Lower lobe of right lung (tissue), 2 donors: ENCODE results near the gene SETD2. TPM values are rescaled to one million over a fixed set of nuclear protein-coding genes. Genes with fewer than 3 reads are reported as not detected.

ENCODE experiments used
- ATAC-seq, 2 donors: fragments of 200-7000 bp; cut with Tn5 transposase; one replicate each; pipeline ENCODE4 v1.9.1; 2020 to 2022; ENCODE audit warnings: mild to moderate bottlenecking in 2 of 2, moderate library complexity in 2 of 2
- DNase-seq: peaks from one replicate; pipeline ENCODE4 v3.0.0-alpha.2; 2020
- H3K27ac ChIP-seq: fragments of 200-600 bp; one replicate; pipeline ENCODE4 v1.8.0; 2022
- H3K27me3 ChIP-seq: fragments of 200-600 bp; one replicate; pipeline ENCODE4 v1.8.0; 2022; ENCODE audit warnings: low read depth
- H3K36me3 ChIP-seq: fragments of 200-600 bp; one replicate; pipeline ENCODE4 v1.8.0; 2022; ENCODE audit warnings: mild to moderate bottlenecking
- H3K4me1 ChIP-seq: fragments of 200-600 bp; one replicate; pipeline ENCODE4 v1.8.0; 2022
- H3K4me3 ChIP-seq: fragments of 200-600 bp; one replicate; pipeline ENCODE4 v1.8.0; 2022; ENCODE audit warnings: mild to moderate bottlenecking
- H3K9me3 ChIP-seq: fragments of 200-600 bp; one replicate; pipeline ENCODE4 v1.8.0; 2022
- CTCF ChIP-seq: fragments of 200-600 bp; IDR thresholded peaks from one replicate; pipeline ENCODE4 v1.8.0; 2022; ENCODE audit warnings: antibody characterized with exemption, mild to moderate bottlenecking
- intact Hi-C: fragments of 100-400 bp; cut with DNase I; formaldehyde crosslinking; loops from one replicate; pipeline ENCODE4 v1.11.0; 2022
- total RNA-seq: library from RNA; stranded (reverse); fragmentation: NEBNext Ultra II Directional; extraction: Animal tissue kit (Norgen Biotek cat#: 25700); gene quantifications from one replicate; pipeline ENCODE4 v1.2.1, GENCODE V29; 2021
- donor health status: DM: no; HTN: yes; CAD: no; lungs with severe emphysema.

SETD2 gene
- total RNA-seq, 1 donor from 2014 or later = 47.9 TPM

DNA sequence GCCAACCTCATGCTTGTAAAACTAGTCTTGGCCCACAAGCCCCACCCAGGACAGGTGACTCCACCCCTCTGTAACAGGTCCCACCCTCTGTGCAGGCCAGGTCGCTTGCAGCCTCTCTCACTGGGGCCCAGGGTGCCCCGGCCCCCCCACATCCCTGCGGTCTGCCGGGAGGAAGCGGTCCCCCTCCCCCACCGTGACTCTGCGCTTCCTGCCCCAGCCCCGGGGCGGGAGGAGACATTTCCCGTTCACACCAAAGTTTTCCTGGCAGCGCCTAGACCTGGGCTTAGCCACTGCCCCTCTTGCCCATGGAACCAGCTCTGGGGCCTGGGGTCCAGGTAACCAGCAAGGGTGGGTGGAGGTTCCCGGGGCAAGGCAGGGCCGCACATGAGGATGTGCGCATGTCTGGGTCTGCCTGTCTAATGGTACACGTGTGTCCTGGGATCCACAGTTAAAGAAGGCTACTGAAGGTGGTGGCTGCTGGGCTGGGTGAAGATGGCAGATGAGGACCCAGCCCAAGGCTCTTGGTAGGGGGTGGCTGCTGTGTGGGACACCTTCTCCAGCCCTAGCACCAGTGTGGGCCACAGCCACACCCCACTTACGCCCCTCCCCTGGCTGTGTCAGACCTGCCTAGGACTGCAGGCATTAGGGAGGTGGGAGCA is 176.0 kb downstream of the SETD2 start:
- peaks cover 60% of the 10 kb centered on the region for H3K4me1 ChIP-seq
- no peaks in the 10 kb centered on the region for H3K27me3 ChIP-seq
- H3K36me3 ChIP-seq = peaks cover 31% of the 10 kb centered on the region
- peak overlapping the region; percentile 40 for H3K4me3 ChIP-seq
- no peak for TF ChIP-seq CTCF
- ATAC-seq (peak; percentile 82 to 91), DNase-seq (peak; percentile 87)
- intact Hi-C loops = no loop called here
- H3K27ac ChIP-seq = peak overlapping the region; percentile 66
- H3K9me3 ChIP-seq = no peaks in the 10 kb centered on the region

- no peaks in the 10 kb centered on the region for H3K27me3 ChIP-seq
- intact Hi-C loops = no loop called here
- no peaks in the 10 kb centered on the region for H3K9me3 ChIP-seq
- DNase-seq (no peak), ATAC-seq (peak in 1 of 2 donors; percentile 10)
- H3K27ac ChIP-seq = peak overlapping the region; percentile 66
- H3K4me1 ChIP-seq = peaks cover 66% of the 10 kb centered on the region
- peaks cover 29% of the 10 kb centered on the region for H3K36me3 ChIP-seq
- peak overlapping the region; percentile 40 for H3K4me3 ChIP-seq
- TF ChIP-seq CTCF = no peak
Measured at GRCh38 chr3:46987319-46987742, 176.6 kb downstream of the SETD2 start.

GRCh38 chr3:46986782-46987310 is 177.1 kb downstream of the SETD2 start:
- no peak overlapping the region for H3K4me3 ChIP-seq

GRCh38 chr3:46986055-46986730 is 177.7 kb downstream of the SETD2 start:
- Histone ChIP-seq H3K27ac (peak overlapping the region; percentile 66), H3K4me1 (peaks cover 77% of the 10 kb centered on the region)

More at GRCh38 chr3:46986782-46987310, 177.1 kb downstream of the SETD2 start:
- intact Hi-C loops = no loop called here
- no peaks in the 10 kb centered on the region for H3K27me3 ChIP-seq
- TF ChIP-seq CTCF = no peak
- H3K36me3 ChIP-seq = peaks cover 24% of the 10 kb centered on the region
- no peaks in the 10 kb centered on the region for H3K9me3 ChIP-seq
- no peak for ATAC-seq
- H3K27ac ChIP-seq = peak overlapping the region; percentile 66
- H3K4me1 ChIP-seq = peaks cover 70% of the 10 kb centered on the region
- peak; percentile 40 for DNase-seq

DNA sequence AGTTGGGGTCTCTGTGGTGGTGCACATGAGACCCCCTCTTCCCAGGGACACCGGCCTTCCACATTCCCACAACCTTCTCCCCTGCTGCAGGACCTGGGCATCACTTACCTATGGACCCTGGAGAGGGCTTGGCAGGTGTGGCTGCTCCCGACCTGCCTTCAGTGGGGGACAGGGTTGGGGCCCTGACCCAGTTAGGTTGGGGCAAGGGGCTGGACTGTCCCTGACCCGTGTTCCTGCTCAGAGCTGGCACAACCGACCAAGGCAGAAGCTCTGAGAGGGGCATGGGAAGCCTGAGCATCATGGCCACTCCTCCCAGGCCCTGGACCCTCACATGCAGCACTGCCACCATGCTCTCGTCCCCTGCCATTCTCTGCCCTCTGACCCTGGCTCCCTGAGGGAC is 178.3 kb downstream of the SETD2 start:
- no peak for TF ChIP-seq CTCF
- Histone ChIP-seq H3K9me3 (no peaks in the 10 kb centered on the region), H3K36me3 (peaks cover 11% of the 10 kb centered on the region), H3K27me3 (no peaks in the 10 kb centered on the region), H3K4me1 (peaks cover 81% of the 10 kb centered on the region), H3K4me3 (no peak overlapping the region), H3K27ac (no peak overlapping the region)
- no peak for ATAC-seq
- intact Hi-C loops = no loop called here
- DNase-seq = peak; percentile 39

More at GRCh38 chr3:46986055-46986730, 177.7 kb downstream of the SETD2 start:
- TF ChIP-seq CTCF = no peak
- H3K36me3 ChIP-seq = peaks cover 17% of the 10 kb centered on the region
- ATAC-seq (no peak), DNase-seq (peak; percentile 20)
- intact Hi-C loops = no loop called here
- H3K27me3 ChIP-seq = no peaks in the 10 kb centered on the region
- H3K4me3 ChIP-seq = no peak overlapping the region
- no peaks in the 10 kb centered on the region for H3K9me3 ChIP-seq
